Esophagus muscularis mucosa (tissue), 4 donors: ENCODE data around the gene MET.

ENCODE experiments used
- EP300 ChIP-seq: sonication (generic); formaldehyde crosslinking; IDR thresholded peaks from one replicate; pipeline ENCODE4 v1.6.1; 2017; ENCODE audit warnings: antibody characterized with exemption
- POLR2A ChIP-seq: fragments of 450-650 bp; IDR thresholded peaks from one replicate; pipeline ENCODE4 v1.6.1; 2017; ENCODE audit warnings: antibody characterized with exemption, moderate library complexity, mild to moderate bottlenecking, low read depth
- POLR2AphosphoS5 ChIP-seq, 2 donors: sonication (generic); formaldehyde crosslinking; IDR thresholded peaks; one replicate each; pipeline ENCODE4 v1.6.1; 2017; ENCODE audit warnings: antibody characterized with exemption in 2 of 2
- TF ChIP-seq, protein P1 (sequence below), 3 experiments: fragments of 200-600 bp in 2 of 3; fragments of 450-650 bp in 1 of 3; sonication (generic) in 2 of 3; IDR thresholded peaks; one replicate each; pipeline ENCODE4 v1.5.1; 2017 to 2019; ENCODE audit warnings: antibody characterized with exemption in 3 of 3, mild to moderate bottlenecking in 2 of 3, moderate library complexity in 1 of 3

DNA sequence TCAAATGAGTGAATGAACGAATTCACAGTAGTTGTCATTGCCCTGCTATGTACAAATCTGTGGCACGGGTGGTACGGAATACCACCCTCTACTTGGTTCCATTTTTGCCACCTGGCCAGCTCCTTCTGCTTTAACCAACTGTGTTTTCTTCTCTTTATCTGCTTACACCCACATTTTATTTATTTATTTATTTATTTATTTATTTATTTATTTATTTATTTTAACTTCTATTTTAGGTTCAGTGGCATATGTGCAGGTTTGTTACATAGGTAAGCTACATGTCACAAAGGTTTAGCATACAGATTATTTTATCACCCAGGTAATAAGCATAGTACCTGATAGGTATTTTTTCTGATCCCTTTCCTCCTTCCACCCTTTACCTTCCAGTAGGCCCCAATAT is 148.2 kb downstream of the MET start:
- TF ChIP-seq EP300 (no peak), POLR2AphosphoS5 (IDR thresholded peaks at IDR 0.05) (no peak), POLR2A (no peak)
- TF ChIP-seq, protein P1, sequence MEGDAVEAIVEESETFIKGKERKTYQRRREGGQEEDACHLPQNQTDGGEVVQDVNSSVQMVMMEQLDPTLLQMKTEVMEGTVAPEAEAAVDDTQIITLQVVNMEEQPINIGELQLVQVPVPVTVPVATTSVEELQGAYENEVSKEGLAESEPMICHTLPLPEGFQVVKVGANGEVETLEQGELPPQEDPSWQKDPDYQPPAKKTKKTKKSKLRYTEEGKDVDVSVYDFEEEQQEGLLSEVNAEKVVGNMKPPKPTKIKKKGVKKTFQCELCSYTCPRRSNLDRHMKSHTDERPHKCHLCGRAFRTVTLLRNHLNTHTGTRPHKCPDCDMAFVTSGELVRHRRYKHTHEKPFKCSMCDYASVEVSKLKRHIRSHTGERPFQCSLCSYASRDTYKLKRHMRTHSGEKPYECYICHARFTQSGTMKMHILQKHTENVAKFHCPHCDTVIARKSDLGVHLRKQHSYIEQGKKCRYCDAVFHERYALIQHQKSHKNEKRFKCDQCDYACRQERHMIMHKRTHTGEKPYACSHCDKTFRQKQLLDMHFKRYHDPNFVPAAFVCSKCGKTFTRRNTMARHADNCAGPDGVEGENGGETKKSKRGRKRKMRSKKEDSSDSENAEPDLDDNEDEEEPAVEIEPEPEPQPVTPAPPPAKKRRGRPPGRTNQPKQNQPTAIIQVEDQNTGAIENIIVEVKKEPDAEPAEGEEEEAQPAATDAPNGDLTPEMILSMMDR (IDR thresholded peaks at IDR 0.05) = no peak
